ENCODE data around the gene CARD19.

The CARD19 gene

GRCh38 chr9:93066978-93067603 lies 28.9 kb upstream of the CARD19 start:
- H3K27ac ChIP-seq = no peak overlapping the region
- TF ChIP-seq ZFX (IDR thresholded peaks at IDR 0.05; ENCODE audit: borderline replicate concordance) = no peak
- no peak for TF ChIP-seq CTCF (IDR thresholded peaks at IDR 0.05)

- no peak for TF ChIP-seq CTCF (IDR thresholded peaks at IDR 0.05)
- TF ChIP-seq ZFX (IDR thresholded peaks at IDR 0.05; ENCODE audit: borderline replicate concordance) = no peak
- no peak overlapping the region for H3K27ac ChIP-seq
Observed at GRCh38 chr9:93068956-93069355, 27.1 kb upstream of the CARD19 start.

GRCh38 chr9:93071464-93071863 lies 24.6 kb upstream of the CARD19 start:
- TF ChIP-seq CTCF (IDR thresholded peaks at IDR 0.05) = no peak
- H3K27ac ChIP-seq = no peak overlapping the region

GRCh38 chr9:93072383-93072795 lies 23.6 kb upstream of the CARD19 start:
- TF ChIP-seq CTCF (IDR thresholded peaks at IDR 0.05) = no peak
- TF ChIP-seq ZFX (IDR thresholded peaks at IDR 0.05; ENCODE audit: borderline replicate concordance) = no peak
- H3K27ac ChIP-seq = no peak overlapping the region

- TF ChIP-seq ZFX (IDR thresholded peaks at IDR 0.05; ENCODE audit: borderline replicate concordance) (no peak), CTCF (IDR thresholded peaks at IDR 0.05) (no peak)
- H3K27ac ChIP-seq = no peak overlapping the region
Observed at GRCh38 chr9:93076101-93076791, 19.8 kb upstream of the CARD19 start.

- TF ChIP-seq ZFX (IDR thresholded peaks at IDR 0.05; ENCODE audit: borderline replicate concordance) = no peak
- TF ChIP-seq CTCF (IDR thresholded peaks at IDR 0.05) = no peak
- H3K27ac ChIP-seq = no peak overlapping the region
Observed at GRCh38 chr9:93076792-93077128, 19.3 kb upstream of the CARD19 start.

GRCh38 chr9:93077367-93077766 lies 18.6 kb upstream of the CARD19 start:
- no peak overlapping the region for H3K27ac ChIP-seq
- TF ChIP-seq CTCF (IDR thresholded peaks at IDR 0.05) (no peak), ZFX (IDR thresholded peaks at IDR 0.05; ENCODE audit: borderline replicate concordance) (no peak)
